ENCODE results near the gene WTAP.

DNA sequence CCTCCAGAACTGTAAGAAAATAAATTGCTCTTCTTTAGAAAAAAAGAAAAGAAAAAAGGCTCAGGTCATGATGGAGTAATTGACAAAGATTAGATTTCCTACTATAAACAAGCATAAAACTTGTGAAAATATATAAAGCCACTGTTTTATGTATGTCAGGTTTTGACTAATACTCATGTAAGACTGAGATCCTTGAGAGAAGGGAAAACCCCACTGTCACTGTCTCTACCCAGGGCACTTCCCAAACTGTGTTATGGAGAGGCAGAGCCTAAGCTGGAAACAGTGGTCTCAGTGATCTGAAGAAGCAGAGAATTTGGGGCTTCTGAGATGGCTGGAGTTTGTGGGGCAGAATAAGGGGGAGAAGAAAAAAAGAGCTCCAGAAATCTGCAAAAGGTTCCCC lies 42.2 kb downstream of the WTAP start:
- TF ChIP-seq, protein P1, sequence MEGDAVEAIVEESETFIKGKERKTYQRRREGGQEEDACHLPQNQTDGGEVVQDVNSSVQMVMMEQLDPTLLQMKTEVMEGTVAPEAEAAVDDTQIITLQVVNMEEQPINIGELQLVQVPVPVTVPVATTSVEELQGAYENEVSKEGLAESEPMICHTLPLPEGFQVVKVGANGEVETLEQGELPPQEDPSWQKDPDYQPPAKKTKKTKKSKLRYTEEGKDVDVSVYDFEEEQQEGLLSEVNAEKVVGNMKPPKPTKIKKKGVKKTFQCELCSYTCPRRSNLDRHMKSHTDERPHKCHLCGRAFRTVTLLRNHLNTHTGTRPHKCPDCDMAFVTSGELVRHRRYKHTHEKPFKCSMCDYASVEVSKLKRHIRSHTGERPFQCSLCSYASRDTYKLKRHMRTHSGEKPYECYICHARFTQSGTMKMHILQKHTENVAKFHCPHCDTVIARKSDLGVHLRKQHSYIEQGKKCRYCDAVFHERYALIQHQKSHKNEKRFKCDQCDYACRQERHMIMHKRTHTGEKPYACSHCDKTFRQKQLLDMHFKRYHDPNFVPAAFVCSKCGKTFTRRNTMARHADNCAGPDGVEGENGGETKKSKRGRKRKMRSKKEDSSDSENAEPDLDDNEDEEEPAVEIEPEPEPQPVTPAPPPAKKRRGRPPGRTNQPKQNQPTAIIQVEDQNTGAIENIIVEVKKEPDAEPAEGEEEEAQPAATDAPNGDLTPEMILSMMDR (IDR thresholded peaks at IDR 0.05 in 8 of 11, conservative IDR thresholded peaks at IDR 0.05 in 3 of 11), result no peak
- TF ChIP-seq POLR2AphosphoS5 (IDR thresholded peaks at IDR 0.05), result no peak

Data from spleen (tissue), 7 donors.